OCI-LY1 (cell line): ENCODE data around the gene FHOD3.

ENCODE experiments used
- H2AFZ ChIP-seq: fragments of 200-600 bp; sonication (generic), shearing (Covaris generic); 2 replicates; pipeline ENCODE4 v1.6.0; 2014; ENCODE audit warnings: antibody characterized with exemption, mild to moderate bottlenecking, low read length
- H3F3A ChIP-seq: fragments of 200-600 bp; sonication (generic), shearing (Covaris generic); 2 replicates; pipeline ENCODE4 v1.6.0; 2014; ENCODE audit warnings: mild to moderate bottlenecking, antibody characterized with exemption, low read length, moderate library complexity; ENCODE audit not compliant: insufficient read depth
- H3K27ac ChIP-seq: fragments of 200-600 bp; sonication (generic); 2 replicates; pipeline ENCODE4 v1.5.1; 2014; ENCODE audit warnings: low read length, mixed run types, mild to moderate bottlenecking, low read depth; ENCODE audit not compliant: poor library complexity, severe bottlenecking
- H3K27me3 ChIP-seq: fragments of 200-600 bp; sonication (generic); 2 replicates; pipeline ENCODE4 v1.6.0; 2014; ENCODE audit warnings: antibody characterized with exemption, mild to moderate bottlenecking, low read length, moderate library complexity; ENCODE audit not compliant: insufficient read depth
- H3K36me3 ChIP-seq: fragments of 200-600 bp; sonication (generic); 2 replicates; pipeline ENCODE4 v1.6.1; 2014; ENCODE audit warnings: mild to moderate bottlenecking, antibody characterized with exemption, low read length, moderate library complexity, mixed read lengths; ENCODE audit not compliant: insufficient read depth
- H3K4me1 ChIP-seq: fragments of 200-600 bp; sonication (generic); 2 replicates; pipeline ENCODE4 v1.5.1; 2014; ENCODE audit warnings: mild to moderate bottlenecking, low read length, moderate library complexity; ENCODE audit not compliant: insufficient read depth, severe bottlenecking
- H3K4me2 ChIP-seq: fragments of 200-600 bp; sonication (generic), shearing (Covaris generic); 2 replicates; pipeline ENCODE4 v1.6.1; 2014; ENCODE audit warnings: low read length
- H3K4me3 ChIP-seq: fragments of 200-600 bp; sonication (generic); 2 replicates; pipeline ENCODE4 v1.5.1; 2014; ENCODE audit warnings: low read length, low read depth, mild to moderate bottlenecking, mixed read lengths; ENCODE audit not compliant: poor library complexity, severe bottlenecking
- H3K79me2 ChIP-seq: fragments of 200-600 bp; shearing (Covaris generic); 2 replicates; pipeline ENCODE4 v1.6.1; 2016; ENCODE audit warnings: mixed run types, low read length, mixed read lengths; ENCODE audit not compliant: insufficient read depth
- H3K9ac ChIP-seq: fragments of 200-600 bp; sonication (generic), shearing (Covaris generic); 2 replicates; pipeline ENCODE4 v1.6.1; 2014; ENCODE audit warnings: mild to moderate bottlenecking, low read length, mixed read lengths
- H3K9me2 ChIP-seq: fragments of 200-600 bp; sonication (generic), shearing (Covaris generic); 2 replicates; pipeline ENCODE4 v1.6.1; 2014; ENCODE audit warnings: low read depth, mild to moderate bottlenecking, low read length, mixed read lengths
- H3K9me3 ChIP-seq: fragments of 200-600 bp; shearing (Covaris generic); 2 replicates; pipeline ENCODE4 v1.6.1; 2014; ENCODE audit warnings: low read length, mixed read lengths
- H4K20me1 ChIP-seq: fragments of 200-600 bp; sonication (generic), shearing (Covaris generic); 2 replicates; pipeline ENCODE4 v1.6.0; 2016; ENCODE audit warnings: mild to moderate bottlenecking, low read length; ENCODE audit not compliant: insufficient read depth
- EZH2 ChIP-seq: fragments of 200-600 bp; sonication (generic), shearing (Covaris generic); IDR thresholded peaks from 2 replicates; pipeline ENCODE4 v1.8.0; 2017; ENCODE audit warnings: borderline replicate concordance, mixed run types, mild to moderate bottlenecking, antibody characterized with exemption, low read length, moderate library complexity, mixed read lengths
- TF ChIP-seq, protein P1 (sequence below): fragments of 200-600 bp; sonication (generic), shearing (Covaris generic); IDR thresholded peaks from 2 replicates; pipeline ENCODE4 v1.5.1; 2017; ENCODE audit warnings: mild to moderate bottlenecking, antibody characterized with exemption, low read length, moderate library complexity, mixed read lengths

Gene FHOD3

DNA sequence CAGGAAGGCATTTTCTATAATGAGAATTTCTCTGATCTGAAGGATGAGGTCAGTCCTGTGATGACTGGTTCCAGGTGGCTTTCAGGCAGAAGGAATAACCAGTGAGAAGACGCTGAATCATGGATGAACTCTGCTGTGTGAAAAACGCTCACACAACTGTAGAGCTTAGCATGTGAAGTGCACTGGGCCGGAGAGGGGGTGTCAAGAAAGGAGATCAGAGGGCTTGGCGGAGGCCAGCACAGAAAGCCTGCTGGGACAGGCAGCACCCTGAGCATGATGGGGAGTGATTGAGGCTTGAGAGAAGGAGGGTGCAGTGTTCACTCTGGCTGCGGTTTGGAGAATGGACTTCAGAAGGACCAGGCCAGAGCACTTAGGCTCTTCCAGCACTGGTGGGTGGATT, 294.8 kb downstream of the FHOD3 start:
- TF ChIP-seq, protein P1, sequence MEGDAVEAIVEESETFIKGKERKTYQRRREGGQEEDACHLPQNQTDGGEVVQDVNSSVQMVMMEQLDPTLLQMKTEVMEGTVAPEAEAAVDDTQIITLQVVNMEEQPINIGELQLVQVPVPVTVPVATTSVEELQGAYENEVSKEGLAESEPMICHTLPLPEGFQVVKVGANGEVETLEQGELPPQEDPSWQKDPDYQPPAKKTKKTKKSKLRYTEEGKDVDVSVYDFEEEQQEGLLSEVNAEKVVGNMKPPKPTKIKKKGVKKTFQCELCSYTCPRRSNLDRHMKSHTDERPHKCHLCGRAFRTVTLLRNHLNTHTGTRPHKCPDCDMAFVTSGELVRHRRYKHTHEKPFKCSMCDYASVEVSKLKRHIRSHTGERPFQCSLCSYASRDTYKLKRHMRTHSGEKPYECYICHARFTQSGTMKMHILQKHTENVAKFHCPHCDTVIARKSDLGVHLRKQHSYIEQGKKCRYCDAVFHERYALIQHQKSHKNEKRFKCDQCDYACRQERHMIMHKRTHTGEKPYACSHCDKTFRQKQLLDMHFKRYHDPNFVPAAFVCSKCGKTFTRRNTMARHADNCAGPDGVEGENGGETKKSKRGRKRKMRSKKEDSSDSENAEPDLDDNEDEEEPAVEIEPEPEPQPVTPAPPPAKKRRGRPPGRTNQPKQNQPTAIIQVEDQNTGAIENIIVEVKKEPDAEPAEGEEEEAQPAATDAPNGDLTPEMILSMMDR: no peak
- TF ChIP-seq EZH2: no peak
- Histone ChIP-seq H3K9me3 (no peaks in the 10 kb centered on the region), H3K79me2 (no peaks in the 10 kb centered on the region), H3F3A (no peaks in the 10 kb centered on the region), H2AFZ (no peak overlapping the region), H4K20me1 (no peaks in the 10 kb centered on the region), H3K27ac (no peak overlapping the region), H3K4me3 (no peak overlapping the region), H3K4me2 (no peak overlapping the region), H3K9me2 (no peaks in the 10 kb centered on the region), H3K9ac (no peak overlapping the region), H3K4me1 (no peaks in the 10 kb centered on the region), H3K36me3 (no peaks in the 10 kb centered on the region), H3K27me3 (no peaks in the 10 kb centered on the region)

DNA sequence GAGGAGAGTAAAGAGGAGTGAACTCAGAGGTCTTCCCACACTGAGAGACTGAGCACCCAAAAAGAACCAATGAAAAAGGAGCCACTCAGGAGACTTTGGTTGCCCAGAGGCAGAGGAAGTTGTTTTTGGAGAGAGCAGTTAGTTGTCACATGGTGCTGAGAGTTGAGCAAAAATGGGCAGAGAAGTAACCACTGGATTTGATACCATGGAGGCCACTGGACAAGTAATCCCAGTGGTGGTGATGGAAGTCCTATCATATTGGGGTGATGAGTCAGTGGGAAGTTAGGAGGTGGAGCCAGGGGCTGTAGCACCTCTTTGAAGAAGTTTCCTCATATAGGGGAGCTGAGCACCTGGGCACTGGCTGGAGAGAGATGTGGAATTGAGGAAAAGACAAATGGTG, 295.5 kb downstream of the FHOD3 start:
- H2AFZ ChIP-seq: no peak overlapping the region
- no peaks in the 10 kb centered on the region for H3K9me3 ChIP-seq
- H3K4me3 ChIP-seq: no peak overlapping the region
- H4K20me1 ChIP-seq: no peaks in the 10 kb centered on the region
- no peak overlapping the region for H3K27ac ChIP-seq
- H3K4me1 ChIP-seq: no peaks in the 10 kb centered on the region
- no peak overlapping the region for H3K4me2 ChIP-seq
- no peak for TF ChIP-seq EZH2
- TF ChIP-seq, protein P1: no peak
- H3K9me2 ChIP-seq: no peaks in the 10 kb centered on the region
- H3F3A ChIP-seq: no peaks in the 10 kb centered on the region
- H3K9ac ChIP-seq: no peak overlapping the region
- H3K27me3 ChIP-seq: no peaks in the 10 kb centered on the region
- H3K36me3 ChIP-seq: no peaks in the 10 kb centered on the region
- no peaks in the 10 kb centered on the region for H3K79me2 ChIP-seq

DNA sequence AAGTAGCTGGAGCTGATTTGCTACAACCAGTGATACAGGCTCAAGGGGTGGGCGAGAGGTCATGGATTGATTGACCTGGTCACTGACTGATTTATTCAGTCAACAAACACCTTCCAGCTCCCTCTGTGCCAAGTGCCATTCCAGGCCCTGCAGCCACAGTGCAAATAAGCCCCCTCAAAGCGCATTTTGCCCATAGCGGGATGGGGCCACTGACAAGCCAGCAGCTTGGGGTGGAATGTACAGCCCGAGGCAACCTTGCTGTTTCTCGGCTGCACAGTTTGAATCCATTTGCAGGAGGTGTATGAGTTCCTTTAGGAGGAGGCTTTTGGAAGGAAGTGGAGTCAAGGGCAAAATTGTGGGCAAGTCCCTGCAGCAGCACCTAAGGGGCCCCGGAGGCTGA, 296.1 kb downstream of the FHOD3 start:
- Histone ChIP-seq H3F3A (no peaks in the 10 kb centered on the region), H4K20me1 (no peaks in the 10 kb centered on the region), H3K9me2 (no peaks in the 10 kb centered on the region), H3K27ac (no peak overlapping the region), H3K4me3 (no peak overlapping the region), H3K9me3 (no peaks in the 10 kb centered on the region), H3K27me3 (no peaks in the 10 kb centered on the region), H3K36me3 (no peaks in the 10 kb centered on the region), H3K4me2 (no peak overlapping the region), H3K9ac (no peak overlapping the region), H3K79me2 (no peaks in the 10 kb centered on the region), H2AFZ (no peak overlapping the region), H3K4me1 (no peaks in the 10 kb centered on the region)
- TF ChIP-seq, protein P1: no peak
- no peak for TF ChIP-seq EZH2
